IMR-90 (cell line): ENCODE data around the gene ASTN2. TPM values are rescaled to one million over a fixed set of nuclear protein-coding genes. Genes with fewer than 3 reads are reported as not detected.

Source experiments
- ATAC-seq: fragments of 200-7000 bp; cut with Tn5 transposase; 2 replicates; pipeline ENCODE4 v1.9.1; 2020; ENCODE audit warnings: low read depth, mild to moderate bottlenecking, moderate library complexity
- BruUV-seq: library from RNA; stranded (reverse); fragments of 400-500 nt; replicated peaks from 2 replicates; lab custom pipeline; 2021; lab: Mats Ljungman, UMichigan
- CTCF ChIA-PET: fragments of 300-600 bp; formaldehyde crosslinking; extraction: SDS; loops from one replicate; lab custom pipeline; 2021; ENCODE audit warnings: antibody characterized with exemption; lab: Yijun Ruan, JAX
- POLR2A ChIA-PET: fragments of 300-600 bp; sonication (Branson Sonifier 250); formaldehyde crosslinking; loops from one replicate; lab custom pipeline; 2022; ENCODE audit warnings: antibody characterized with exemption; ENCODE audit not compliant: unreplicated experiment; lab: Charles Lee
- DNase-seq: peaks from one replicate; pipeline ENCODE4 v3.0.0; 2013
- H2AFZ ChIP-seq: replicated peaks from 2 replicates; pipeline ENCODE3; 2013; ENCODE audit warnings: low read length, mild to moderate bottlenecking; ENCODE audit not compliant: poor library complexity
- H2AK5ac ChIP-seq: 2 replicates; pipeline ENCODE4 v1.6.1; 2013; ENCODE audit warnings: low read depth, low read length, inconsistent platforms
- H2AK9ac ChIP-seq: replicated peaks from 2 replicates; pipeline ENCODE3; 2013; ENCODE audit warnings: mild to moderate bottlenecking, low read depth, low read length, moderate library complexity; ENCODE audit not compliant: poor library complexity
- H2BK120ac ChIP-seq: 2 replicates; pipeline ENCODE4 v1.6.1; 2013; ENCODE audit warnings: low read depth, low read length, inconsistent platforms
- H2BK15ac ChIP-seq: 3 replicates; pipeline ENCODE4 v1.6.1; 2013; ENCODE audit warnings: low read depth, low read length, inconsistent platforms
- H2BK20ac ChIP-seq: 2 replicates; pipeline ENCODE4 v1.6.1; 2013; ENCODE audit warnings: low read depth, mild to moderate bottlenecking, inconsistent platforms, low read length, moderate library complexity
- H2BK5ac ChIP-seq: 2 replicates; pipeline ENCODE4 v1.6.1; 2013; ENCODE audit warnings: mild to moderate bottlenecking, low read depth, low read length, inconsistent platforms; ENCODE audit not compliant: poor library complexity, severe bottlenecking
- H3K14ac ChIP-seq: replicated peaks from 2 replicates; pipeline ENCODE4 v1.6.1; 2013; ENCODE audit warnings: low read depth, low read length, inconsistent platforms
- H3K18ac ChIP-seq: 2 replicates; pipeline ENCODE4 v1.6.1; 2013; ENCODE audit warnings: low read depth, low read length, control low read depth
- H3K23ac ChIP-seq: 2 replicates; pipeline ENCODE4 v1.6.1; 2013; ENCODE audit warnings: low read depth, low read length, inconsistent platforms
- H3K27ac ChIP-seq: 2 replicates; pipeline ENCODE4 v1.5.1; 2013; ENCODE audit warnings: mild to moderate bottlenecking, control low read depth, low read length; ENCODE audit not compliant: insufficient read depth
- H3K27me3 ChIP-seq: 2 replicates; pipeline ENCODE4 v1.6.1; 2013; ENCODE audit warnings: low read length; ENCODE audit not compliant: control insufficient read depth, insufficient read depth
- H3K36me3 ChIP-seq: 2 replicates; pipeline ENCODE4 v1.6.1; 2013; ENCODE audit warnings: low read length, mixed read lengths; ENCODE audit not compliant: control insufficient read depth, insufficient read depth
- H3K4ac ChIP-seq: 2 replicates; pipeline ENCODE4 v1.6.1; 2013; ENCODE audit warnings: low read depth, low read length, inconsistent platforms
- H3K4me1 ChIP-seq: 2 replicates; pipeline ENCODE4 v1.6.1; 2013; ENCODE audit warnings: low read length, mixed read lengths; ENCODE audit not compliant: control insufficient read depth, insufficient read depth
- H3K4me2 ChIP-seq: 2 replicates; pipeline ENCODE4 v1.6.1; 2013; ENCODE audit warnings: low read depth, mild to moderate bottlenecking, control low read depth, low read length, moderate library complexity
- H3K4me3 ChIP-seq: 2 replicates; pipeline ENCODE4 v1.5.1; 2013; ENCODE audit warnings: low read depth, mild to moderate bottlenecking, control low read depth, low read length, moderate library complexity; ENCODE audit not compliant: insufficient read depth
- H3K56ac ChIP-seq: 2 replicates; pipeline ENCODE4 v1.6.1; 2013; ENCODE audit warnings: low read length, inconsistent platforms; ENCODE audit not compliant: insufficient read depth; ENCODE audit errors: extremely low read depth
- H3K79me1 ChIP-seq, 2 experiments: 2 replicates each; pipeline ENCODE4 v1.6.1; 2013; ENCODE audit warnings: low read length in 2 of 2, inconsistent platforms in 1 of 2, low read depth in 1 of 2
- H3K9ac ChIP-seq: 2 replicates; pipeline ENCODE4 v1.6.1; 2013; ENCODE audit warnings: low read depth, low read length, control low read depth
- H3K9me1 ChIP-seq: 2 replicates; pipeline ENCODE4 v1.6.1; 2013; ENCODE audit warnings: low read length, inconsistent platforms; ENCODE audit not compliant: insufficient read depth
- H3K9me3 ChIP-seq: 2 replicates; pipeline ENCODE4 v1.6.1; 2013; ENCODE audit warnings: low read length; ENCODE audit not compliant: control insufficient read depth, insufficient read depth
- H4K20me1 ChIP-seq: 2 replicates; pipeline ENCODE4 v1.6.1; 2013; ENCODE audit warnings: low read length, inconsistent platforms; ENCODE audit not compliant: insufficient read depth
- H4K5ac ChIP-seq: 2 replicates; pipeline ENCODE4 v1.6.1; 2013; ENCODE audit warnings: mild to moderate bottlenecking, low read depth, low read length, control low read depth
- H4K8ac ChIP-seq, 2 experiments: 2 replicates each; pipeline ENCODE4 v1.6.1; 2013; ENCODE audit warnings: low read depth in 2 of 2, low read length in 2 of 2, control low read depth in 1 of 2, inconsistent platforms in 1 of 2
- H4K91ac ChIP-seq: 2 replicates; pipeline ENCODE4 v1.6.1; 2013; ENCODE audit warnings: low read depth, low read length, inconsistent platforms; ENCODE audit not compliant: insufficient read depth
- CHD1 ChIP-seq: IDR thresholded peaks from 2 replicates; pipeline ENCODE4 v1.6.1; 2012; ENCODE audit warnings: low read depth, low read length, improper control_type of control experiment
- FOS ChIP-seq: fragments of 150-350 bp; IDR thresholded peaks from 2 replicates; pipeline ENCODE4 v1.6.1; 2016; ENCODE audit warnings: low read depth, low read length
- MAZ ChIP-seq: IDR thresholded peaks from 2 replicates; pipeline ENCODE4 v1.6.1; 2012; ENCODE audit warnings: low read depth, mild to moderate bottlenecking, low read length, improper control_type of control experiment, moderate library complexity, borderline replicate concordance
- SMC3 ChIP-seq: fragments of 150-350 bp; IDR thresholded peaks from 2 replicates; pipeline ENCODE4 v1.6.1; 2016; ENCODE audit warnings: low read depth, mild to moderate bottlenecking, antibody characterized with exemption, low read length, moderate library complexity
- WGBS, 2 experiments: methylation state at CpG; one replicate each; pipeline versions ENCODE4 v1.1.5 to v1.1.7; 2013; ENCODE audit warnings: missing lambda C conversion rate in 2 of 2; ENCODE audit not compliant: insufficient read length in 1 of 2; ENCODE audit errors: extremely low coverage in 2 of 2; 5-methylcytosine and 5-hydroxymethylcytosine counted together
- dilution Hi-C: fragments of 300-500 bp; cut with HindIII; formaldehyde crosslinking; loops from one replicate; pipeline ENCODE4 v1.14.3; 2018; ENCODE audit warnings: low sequenced_read_pairs; ENCODE audit not compliant: unreplicated experiment
- in situ Hi-C: fragments of 300-500 bp; cut with MboI; formaldehyde crosslinking; loops from 3 replicates; pipeline ENCODE4 v1.14.3; 2019; ENCODE audit warnings: low sequenced_read_pairs, inconsistent platforms, mixed read lengths
- intact Hi-C: fragments of 100-400 bp; cut with micrococcal nuclease; formaldehyde crosslinking; loops from 2 replicates; pipeline ENCODE4 v1.10.0; 2022
- polyA plus RNA-seq, 3 experiments: library from polyadenylated mRNA; depleted of rRNA; stranded (reverse); fragments of >200 nt; gene quantifications; 2 replicates each; pipeline ENCODE4 v1.2.3, GENCODE V29; 2012; ENCODE audit warnings: low replicate concordance in 1 of 3
- total RNA-seq: library from RNA; depleted of rRNA; stranded (reverse); fragments of >200 nt; gene quantifications from 2 replicates; pipeline ENCODE4 v1.2.3, GENCODE V29; 2012

Gene ASTN2
- total and polyA plus RNA-seq, 2 of the 4 experiments (the other 2 are of a cell fraction): 3.8 to 6.8 TPM

DNA sequence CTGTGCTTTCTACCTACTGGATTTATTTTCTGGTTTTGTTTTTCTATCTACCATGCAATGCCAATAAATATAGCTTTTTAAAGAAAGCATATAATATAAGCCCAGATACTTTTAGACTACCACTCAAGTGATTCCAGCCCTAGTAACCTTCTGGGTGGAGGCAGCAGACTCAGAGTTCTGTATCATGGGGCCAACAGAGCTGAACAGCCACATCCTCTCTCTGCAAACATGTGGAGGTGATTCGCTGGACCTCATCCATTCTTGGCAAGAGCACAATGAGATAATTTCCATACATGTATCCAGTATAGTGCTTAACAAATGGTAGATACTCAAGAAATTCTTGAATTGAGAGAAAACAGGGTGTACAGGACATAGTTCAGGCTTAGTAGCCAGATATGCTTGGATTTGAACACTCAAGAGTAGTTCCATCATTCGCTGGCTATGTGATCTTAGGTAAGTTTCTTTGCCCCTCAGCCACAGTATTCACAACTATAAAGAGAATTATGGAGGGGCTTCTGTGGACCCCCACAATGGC is 124.5 kb downstream of the ASTN2 start:
- Histone ChIP-seq H4K20me1 (no peaks in the 10 kb centered on the region), H2AK9ac (no peak overlapping the region), H3K56ac (no peak overlapping the region), H2AK5ac (no peak overlapping the region), H4K91ac (no peak overlapping the region), H4K8ac (no peak overlapping the region), H3K23ac (no peak overlapping the region), H3K18ac (no peak overlapping the region), H4K5ac (no peak overlapping the region), H3K4ac (no peak overlapping the region), H2BK5ac (no peak overlapping the region), H3K9me3 (peaks cover 14% of the 10 kb centered on the region), H3K27me3 (no peaks in the 10 kb centered on the region), H3K4me2 (no peak overlapping the region), H3K14ac (no peak overlapping the region), H3K79me1 (no peaks in the 10 kb centered on the region), H2BK15ac (no peak overlapping the region), H2AFZ (no peak overlapping the region), H3K4me3 (no peak overlapping the region), H3K4me1 (no peaks in the 10 kb centered on the region), H2BK120ac (no peak overlapping the region), H2BK20ac (no peak overlapping the region), H3K9ac (no peak overlapping the region), H3K27ac (no peak overlapping the region), H3K36me3 (no peaks in the 10 kb centered on the region), H3K9me1 (no peaks in the 10 kb centered on the region)
- no TSS peak for BruUV-seq
- ChIA-PET POLR2A (no interaction called here), CTCF (no interaction called here)
- DNase-seq (no peak), ATAC-seq (no peak)
- in situ Hi-C loops: no loop called here
- intact Hi-C loops: loop anchor here (10.0 kb wide), 1 partner anchor 54 kb away; no protein-coding TSS in a partner anchor
- no CpG with 5 or more reads among the region's 2 CpGs for WGBS, 2 experiments
- dilution Hi-C loops: no loop called here
- TF ChIP-seq CHD1 (no peak), SMC3 (no peak), MAZ (no peak), FOS (no peak)
